Hematopoietic multipotent progenitor cell treated with erythropoietin and hydrocortisone succinate and interleukin-3 and kit ligand, for 8 days (in vitro differentiated cells): ENCODE data around the gene DDX28.
"Not testable (repeated sequence)": the region's sequence is repeated elsewhere in the genome, so short reads cannot be mapped to it uniquely, and the experiment has no call there.

Experiments
- DNase-seq: peaks from one replicate; pipeline ENCODE4 v3.0.0-alpha.2; 2015

DDX28 gene

GRCh38 chr16:68035227-68035626 lies 12.2 kb upstream of the DDX28 start:
- no peak for DNase-seq

DNA sequence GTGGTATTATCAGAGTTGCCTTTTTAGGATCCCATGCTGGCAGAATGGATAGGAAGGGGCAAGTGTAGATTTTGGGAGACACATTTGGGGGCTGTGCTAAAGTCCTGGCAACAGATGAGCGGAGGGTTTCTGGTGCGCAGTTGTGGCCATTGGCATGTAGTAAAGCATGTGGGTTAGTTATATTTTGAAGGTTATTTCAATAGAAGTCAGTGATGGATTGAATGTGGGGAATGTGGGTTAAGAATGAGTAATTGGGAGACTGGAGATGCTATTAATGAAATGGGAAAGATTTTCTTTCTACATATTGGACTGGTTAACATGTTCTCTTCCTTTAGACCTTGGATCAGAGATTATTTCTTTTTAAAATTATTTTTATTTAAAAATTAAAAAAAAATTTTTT lies 10.1 kb upstream of the DDX28 start:
- DNase-seq = no peak

GRCh38 chr16:68031951-68032350 lies 8.9 kb upstream of the DDX28 start:
- DNase-seq = peak; percentile 65

- not testable (repeated sequence) for DNase-seq
These were observed 7.1 kb upstream of the DDX28 start for GRCh38 chr16:68030108-68030507.

DNA sequence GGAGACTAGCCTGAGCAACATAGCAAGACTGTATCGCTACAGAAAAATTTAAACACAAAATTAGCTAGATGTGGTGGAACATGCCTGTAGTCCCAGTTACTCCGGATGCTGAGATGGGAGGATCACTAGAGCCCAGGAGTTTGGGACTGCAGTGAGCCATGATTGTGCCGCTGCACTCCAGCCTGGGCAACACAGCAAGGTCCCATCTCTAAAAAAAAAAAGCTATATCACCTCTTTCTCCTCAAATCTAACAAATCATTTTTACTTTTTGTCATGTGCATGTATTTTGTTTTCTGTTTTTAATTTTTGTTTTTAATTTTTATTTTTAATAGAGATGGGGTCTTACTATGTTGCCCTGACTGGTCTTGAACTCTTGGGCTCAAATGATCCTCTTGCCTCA lies 6.0 kb upstream of the DDX28 start:
- DNase-seq = no peak

- DNase-seq = no peak
These were observed 729 bp downstream of the DDX28 start for GRCh38 chr16:68022278-68022727.

DNA sequence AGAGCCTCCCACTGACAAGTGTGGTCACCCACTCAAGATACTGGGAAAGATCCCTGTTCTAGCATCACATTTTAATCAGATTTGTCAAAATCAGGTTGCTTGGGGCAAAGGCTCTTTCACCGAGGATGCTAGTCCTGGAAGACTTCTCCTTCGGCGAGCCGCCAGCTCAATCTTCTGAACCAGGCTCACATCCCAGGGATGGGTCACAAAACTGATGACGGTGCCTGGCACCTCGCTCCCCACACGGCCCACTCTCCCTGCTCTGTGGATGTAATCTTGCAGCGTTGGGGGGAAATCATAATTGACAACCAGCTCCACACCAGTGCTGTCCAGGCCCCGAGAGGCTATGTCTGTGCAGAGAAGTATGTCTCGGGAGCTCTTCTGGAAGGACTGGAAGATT lies 1.5 kb downstream of the DDX28 start:
- no peak for DNase-seq

GRCh38 chr16:68019167-68019680 lies 3.8 kb downstream of the DDX28 start:
- DNase-seq = no peak

GRCh38 chr16:68015681-68016080 lies 7.4 kb downstream of the DDX28 start, which contains the start of gene DPEP2NB:
Gene DPEP2NB (minus strand): TSS chr16:68015911. CDS start chr16:68015770, 141 bp downstream.
- no peak for DNase-seq

- DNase-seq = no peak
These were observed 9.6 kb downstream of the DDX28 start for GRCh38 chr16:68013440-68013839.

DNA sequence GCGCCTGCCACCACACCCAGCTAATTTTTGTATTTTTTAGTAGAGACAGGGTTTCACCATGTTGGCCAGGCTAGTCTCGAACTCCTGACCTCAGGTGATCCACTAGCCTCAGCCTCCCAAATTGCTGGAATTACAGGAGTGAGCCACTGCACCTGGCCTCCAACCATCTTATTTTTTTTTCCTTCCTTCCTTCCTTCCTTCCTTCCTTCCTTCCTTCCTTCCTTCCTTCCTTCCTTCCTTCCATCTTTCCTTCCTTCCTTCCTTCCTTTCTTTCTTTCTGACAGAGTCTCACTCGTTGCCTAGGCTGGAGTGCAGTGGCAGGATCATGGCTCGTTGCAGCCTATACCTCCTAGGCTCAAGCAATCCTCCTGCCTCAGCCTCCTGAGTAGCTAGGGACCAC lies 13.2 kb downstream of the DDX28 start:
- DNase-seq = not testable (repeated sequence)

GRCh38 chr16:68009157-68009735 lies 13.8 kb downstream of the DDX28 start:
- DNase-seq = no peak

DNA sequence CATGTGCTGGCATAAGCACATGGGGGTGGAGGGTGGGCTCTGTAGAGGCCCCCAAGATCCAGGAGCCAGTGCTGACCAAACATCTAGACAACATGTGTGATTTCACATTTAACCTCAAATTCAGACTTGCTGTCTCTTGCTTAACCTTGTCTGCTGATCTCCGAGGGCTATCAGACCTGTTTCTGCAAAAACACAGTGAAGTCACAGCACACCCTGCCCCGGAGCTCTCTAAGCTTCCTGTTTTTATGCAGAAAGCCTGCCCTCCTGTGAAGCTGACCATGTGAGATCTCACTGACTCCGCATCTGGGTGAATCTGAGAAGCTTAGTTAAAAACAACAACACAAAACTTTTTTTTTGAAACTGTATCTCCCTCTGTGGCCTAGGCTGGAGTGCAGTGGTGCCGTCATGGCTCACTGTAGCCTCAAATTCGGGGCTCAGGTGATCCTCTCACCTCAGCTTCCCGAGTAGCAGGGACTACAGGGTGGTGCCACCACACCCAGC lies 17.2 kb downstream of the DDX28 start:
- peak; percentile 37 for DNase-seq

- no peak for DNase-seq
These were observed 17.8 kb downstream of the DDX28 start for GRCh38 chr16:68005211-68005610.

- no peak for DNase-seq
These were observed 20.0 kb downstream of the DDX28 start for GRCh38 chr16:68003031-68003430.

DNA sequence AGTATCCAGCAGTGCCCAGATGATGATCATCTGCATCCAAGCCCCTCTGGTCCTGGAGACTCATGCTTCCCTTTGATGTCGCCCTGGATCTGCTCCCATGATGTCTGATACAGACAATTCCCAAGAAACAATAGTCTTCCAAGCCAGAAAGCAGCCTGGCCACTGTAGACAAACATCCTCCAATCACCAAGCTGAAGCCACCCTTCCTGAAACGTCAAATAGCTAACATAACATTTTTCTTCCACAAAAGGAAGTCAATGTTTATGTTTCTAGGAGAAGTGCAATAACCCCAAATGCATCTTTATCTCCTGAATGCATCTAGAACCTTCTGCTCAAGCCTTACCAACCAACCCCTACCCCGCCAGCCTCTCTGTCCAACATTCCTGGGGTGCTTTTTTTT lies 22.6 kb downstream of the DDX28 start:
- no peak for DNase-seq

GRCh38 chr16:67999985-68000384 lies 23.0 kb downstream of the DDX28 start:
- DNase-seq = no peak

DNA sequence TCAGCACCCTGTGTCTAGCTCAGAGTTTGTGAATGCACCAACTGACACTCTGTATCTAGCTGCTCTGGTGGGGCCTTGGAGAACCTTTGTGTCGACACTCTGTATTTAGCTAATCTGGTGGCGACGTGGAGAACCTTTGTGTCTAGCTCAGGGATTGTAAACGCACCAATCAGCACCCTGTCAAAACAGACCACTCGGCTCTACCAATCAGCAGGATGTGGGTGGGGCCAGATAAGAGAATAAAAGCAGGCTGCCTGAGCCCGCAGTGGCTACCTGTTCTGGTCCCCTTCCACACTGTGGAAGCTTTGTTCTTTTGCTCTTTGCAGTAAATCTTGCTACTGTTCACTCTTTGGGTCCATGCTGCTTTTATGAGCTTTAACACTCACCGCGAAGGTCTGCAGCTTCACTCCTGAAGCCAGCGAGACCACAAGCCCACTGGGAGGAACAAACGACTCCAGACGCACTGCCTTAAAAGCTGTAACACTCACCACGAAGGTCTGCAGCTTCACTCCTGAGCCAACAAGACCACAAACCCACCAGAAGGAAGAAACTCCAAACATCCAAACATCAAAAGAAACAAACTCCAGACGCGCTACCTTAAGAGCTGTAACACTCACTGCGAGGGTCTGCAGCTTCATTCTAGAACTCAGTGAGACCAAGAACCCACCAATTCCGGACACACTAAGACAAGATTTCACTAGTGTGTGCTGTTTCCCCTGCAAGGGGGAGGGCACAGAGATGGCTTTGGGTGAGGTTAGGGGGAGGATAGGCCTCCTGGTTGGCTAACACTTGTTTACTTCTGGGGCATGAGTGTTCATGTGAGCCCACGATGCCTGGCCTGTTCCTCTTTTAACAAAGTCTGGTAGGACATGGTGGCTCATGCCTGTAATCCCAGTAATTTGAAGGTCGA lies 24.0 kb downstream of the DDX28 start, which contains the start of gene DPEP2:
Gene DPEP2 (minus strand): TSS at position 706 of the 910 bp plus-strand sequence. CDS start 6,272 bp downstream, outside the sequence.
- peak; percentile 31 for DNase-seq

DNA sequence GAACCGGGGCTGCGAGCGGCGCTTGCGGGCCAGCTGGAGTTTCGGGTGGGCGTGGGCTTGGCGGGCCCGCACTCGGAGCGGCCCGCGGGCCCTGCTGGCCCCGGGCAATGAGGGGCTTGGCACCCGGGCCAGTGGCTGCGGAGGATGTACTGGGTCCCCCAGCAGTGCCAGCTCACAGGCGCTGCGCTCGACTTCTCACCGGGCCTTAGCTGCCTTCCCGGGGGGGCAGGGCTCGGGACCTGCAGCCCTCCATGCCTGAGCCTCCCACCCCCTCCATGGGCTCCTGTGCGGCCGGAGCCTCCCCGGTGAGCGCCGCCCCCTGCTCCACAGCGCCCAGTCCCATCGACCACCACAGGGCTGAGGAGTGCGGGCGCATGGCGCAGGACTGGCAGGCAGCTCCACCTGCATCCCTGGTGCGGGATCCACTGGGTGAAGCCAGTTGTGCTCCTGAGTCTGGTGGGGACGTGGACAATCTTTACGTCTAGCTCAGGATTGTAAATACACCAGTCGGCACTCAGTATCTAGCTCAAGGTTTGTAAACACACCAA lies 24.7 kb downstream of the DDX28 start:
- not testable (repeated sequence) for DNase-seq

DNA sequence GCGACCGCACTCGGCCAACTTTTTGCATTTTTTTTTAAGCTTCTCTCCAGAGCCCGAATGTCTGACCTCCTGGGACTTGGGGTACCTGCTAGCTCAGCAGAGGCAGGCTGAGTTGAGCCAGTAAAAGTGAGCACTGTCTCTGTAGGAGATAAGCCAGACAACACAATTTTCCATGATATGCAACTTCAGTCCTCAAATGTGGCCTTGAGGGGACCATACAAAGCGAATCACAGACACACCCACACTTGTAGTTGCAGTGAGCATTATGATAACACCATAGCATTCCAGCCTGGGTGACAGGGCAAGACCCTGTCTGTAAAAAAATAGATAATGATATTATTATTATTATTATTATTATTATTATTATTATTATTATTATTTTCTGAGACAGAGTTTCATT lies 26.4 kb downstream of the DDX28 start:
- DNase-seq = peak; percentile 83

DNA sequence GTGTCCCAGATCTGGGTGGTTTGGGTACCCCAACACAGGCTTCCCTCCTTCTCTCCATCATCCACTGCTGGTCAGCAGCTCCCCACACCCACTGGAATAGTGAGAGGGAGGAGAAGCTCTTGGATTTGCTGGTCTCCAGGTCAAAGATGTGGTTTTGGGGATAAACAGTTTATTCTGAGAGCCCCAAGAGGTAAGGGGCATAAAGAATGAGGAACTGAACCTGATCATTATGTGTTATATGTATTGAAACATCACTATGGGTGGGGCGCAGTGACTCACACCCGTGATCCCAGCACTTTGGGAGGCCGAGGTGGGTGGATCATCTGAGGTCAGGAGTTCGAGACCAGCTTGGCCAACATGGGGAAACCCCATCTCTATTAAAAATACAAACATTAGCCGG lies 27.6 kb downstream of the DDX28 start:
- peak; percentile 34 for DNase-seq

GRCh38 chr16:67994040-67994408 lies 29.0 kb downstream of the DDX28 start:
- peak; percentile 65 for DNase-seq
